Measurements from ENCODE around the gene UBASH3A. TPM values are rescaled to one million over a fixed set of nuclear protein-coding genes. Genes with fewer than 3 reads are reported as not detected.

The UBASH3A gene
- total and polyA plus RNA-seq, 2 donors (not counting 1 experiment from before 2014, with no cell fraction given): 0.12 to 0.33 TPM

DNA sequence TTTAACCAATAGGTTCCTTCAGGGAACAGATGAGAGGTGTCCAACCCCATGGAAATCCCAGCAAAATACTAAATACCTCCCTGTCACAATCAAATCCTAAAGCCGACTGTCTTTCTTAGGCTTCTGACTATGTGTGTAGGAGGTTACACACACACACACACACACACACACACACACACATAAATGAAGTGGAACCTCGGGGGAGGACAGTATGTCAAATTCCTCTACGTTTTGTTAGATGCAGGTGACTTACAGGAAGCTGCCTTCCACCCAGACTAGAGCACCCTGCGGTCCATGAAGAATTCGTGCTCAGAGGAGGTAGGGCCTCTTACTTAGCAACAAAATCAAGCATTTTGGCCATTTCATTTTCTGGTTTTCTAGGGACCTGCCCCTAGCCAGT, 75.9 kb downstream of the UBASH3A start:
- peaks cover 0 to 36% of the 10 kb centered on the region in 2 donors for H3K4me1 ChIP-seq (ENCODE audit: control insufficient read depth in 2 of 2, insufficient read depth in 2 of 2, low read length in 2 of 2)
- H3K36me3 ChIP-seq (replicated peaks in 1 of 2; ENCODE audit: control extremely low read depth in 1 of 2, control insufficient read depth in 1 of 2, extremely low read depth in 1 of 2, insufficient read depth in 2 of 2, low read length in 1 of 2): no peaks in the 10 kb centered on the region
- no peak overlapping the region for H2AFZ ChIP-seq (ENCODE audit: insufficient read depth, low read depth, low read length, poor library complexity, severe bottlenecking)
- no peak overlapping the region for H3K4me3 Mint-ChIP-seq
- peaks cover 2% of the 10 kb centered on the region for H3K4me1 Mint-ChIP-seq
- intact Hi-C loops (cut with micrococcal nuclease): no loop called here
- no peaks in the 10 kb centered on the region for H4K20me1 ChIP-seq (ENCODE audit: control insufficient read depth, insufficient read depth, low read length, poor library complexity, severe bottlenecking)
- POLR2A ChIA-PET: no interaction called here
- H3K4me3 ChIP-seq (ENCODE audit: control extremely low read depth in 1 of 5, extremely low read depth in 1 of 5, insufficient read depth in 1 of 5, low read depth in 2 of 5, low read length in 4 of 5): no peak overlapping the region
- no peak overlapping the region for H3K9ac ChIP-seq (ENCODE audit: low read length)
- H3K27ac Mint-ChIP-seq: no peak overlapping the region
- DNase-seq: no peak
- no peak overlapping the region for H3K4me2 ChIP-seq (replicated peaks; ENCODE audit: low read depth, low read length, poor library complexity, severe bottlenecking)
- ATAC-seq (ENCODE audit: low read depth): no peak
- CTCF ChIA-PET: interaction anchor here (1.5 kb wide), 1 partner anchor 142 kb away, joined by 3 read pairs; no protein-coding TSS in a partner anchor
- no peak overlapping the region for H3K27ac ChIP-seq (ENCODE audit: low read length in 2 of 2)
- H3K27me3 Mint-ChIP-seq: peaks cover 10% of the 10 kb centered on the region
- H3K9me3 Mint-ChIP-seq (ENCODE audit: insufficient read depth): no peaks in the 10 kb centered on the region
- TF ChIP-seq CTCF (IDR thresholded peaks at IDR 0.05) (no peak), EZH2 (IDR thresholded peaks at IDR 0.05; ENCODE audit: borderline replicate concordance, insufficient read depth, low read depth, low read length, poor library complexity, severe bottlenecking) (no peak)
- H3K9me3 ChIP-seq (ENCODE audit: control extremely low read depth in 1 of 3, control insufficient read depth in 2 of 3, insufficient read depth in 1 of 3, low read length in 2 of 3): no peaks in the 10 kb centered on the region
- H3K79me2 ChIP-seq (ENCODE audit: control insufficient read depth, insufficient read depth, low read length): no peaks in the 10 kb centered on the region
- H3K27me3 ChIP-seq (replicated peaks in 1 of 4; ENCODE audit: control extremely low read depth in 1 of 4, control insufficient read depth in 3 of 4, insufficient read depth in 4 of 4, low read length in 3 of 4): peaks cover 0 to 8% (median 2%) of the 10 kb centered on the region in 4 experiments
- 67% methylated on average over 1 of the region's 5 CpGs for WGBS (ENCODE audit: insufficient coverage)

DNA sequence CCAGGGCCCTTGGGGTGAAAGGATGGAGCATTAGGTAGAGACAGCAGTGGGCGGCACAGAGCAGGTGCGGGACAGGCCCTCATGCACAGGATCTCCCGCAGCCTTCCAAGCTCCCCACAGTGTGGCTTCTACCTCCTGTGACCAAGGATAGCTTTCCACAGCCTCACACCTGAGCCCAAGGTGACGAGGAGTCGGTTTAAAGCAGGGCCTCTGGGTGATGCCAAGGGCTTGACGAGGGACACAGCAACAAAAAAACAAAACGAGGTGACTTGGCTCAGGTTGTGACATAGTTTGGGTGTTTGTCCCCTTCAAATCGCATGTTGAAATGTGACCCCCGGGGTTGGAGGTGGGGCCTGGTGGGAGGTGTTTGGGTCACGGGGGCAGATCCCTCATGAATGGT, 77.0 kb downstream of the UBASH3A start:
- Mint-ChIP-seq H3K4me3 (no peak overlapping the region), H3K27ac (no peak overlapping the region), H3K9me3 (ENCODE audit: insufficient read depth) (no peaks in the 10 kb centered on the region), H3K4me1 (no peaks in the 10 kb centered on the region), H3K27me3 (peaks cover 10% of the 10 kb centered on the region)
- no peak for DNase-seq
- POLR2A ChIA-PET: no interaction called here
- Histone ChIP-seq H4K20me1 (ENCODE audit: control insufficient read depth, insufficient read depth, low read length, poor library complexity, severe bottlenecking) (no peaks in the 10 kb centered on the region), H3K79me2 (ENCODE audit: control insufficient read depth, insufficient read depth, low read length) (no peaks in the 10 kb centered on the region), H3K27me3 (replicated peaks in 1 of 4; ENCODE audit: control extremely low read depth in 1 of 4, control insufficient read depth in 3 of 4, insufficient read depth in 4 of 4, low read length in 3 of 4) (peaks cover 0 to 5% (median 2%) of the 10 kb centered on the region in 4 experiments), H3K4me2 (replicated peaks; ENCODE audit: low read depth, low read length, poor library complexity, severe bottlenecking) (no peak overlapping the region), H3K36me3 (replicated peaks in 1 of 2; ENCODE audit: control extremely low read depth in 1 of 2, control insufficient read depth in 1 of 2, extremely low read depth in 1 of 2, insufficient read depth in 2 of 2, low read length in 1 of 2) (no peaks in the 10 kb centered on the region), H3K9ac (ENCODE audit: low read length) (no peak overlapping the region), H2AFZ (ENCODE audit: insufficient read depth, low read depth, low read length, poor library complexity, severe bottlenecking) (no peak overlapping the region), H3K4me1 (ENCODE audit: control insufficient read depth in 2 of 2, insufficient read depth in 2 of 2, low read length in 2 of 2) (peaks cover 0 to 27% of the 10 kb centered on the region in 2 donors), H3K27ac (ENCODE audit: low read length in 2 of 2) (no peak overlapping the region), H3K9me3 (ENCODE audit: control extremely low read depth in 1 of 3, control insufficient read depth in 2 of 3, insufficient read depth in 1 of 3, low read length in 2 of 3) (peaks cover 0 to under 1% (median 0%) of the 10 kb centered on the region in 3 donors), H3K4me3 (ENCODE audit: control extremely low read depth in 1 of 5, extremely low read depth in 1 of 5, insufficient read depth in 1 of 5, low read depth in 2 of 5, low read length in 4 of 5) (no peak overlapping the region)
- no peak for TF ChIP-seq EZH2 (IDR thresholded peaks at IDR 0.05; ENCODE audit: borderline replicate concordance, insufficient read depth, low read depth, low read length, poor library complexity, severe bottlenecking)
- TF ChIP-seq CTCF (IDR thresholded peaks at IDR 0.05): no peak
- intact Hi-C loops (cut with micrococcal nuclease): no loop called here
- 96% methylated on average over 9 of the region's 10 CpGs for WGBS (ENCODE audit: insufficient coverage)
- no peak for ATAC-seq (ENCODE audit: low read depth)
- CTCF ChIA-PET: no interaction called here

All from B cell (primary cell).